Kidney tubule cell (primary cell): ENCODE measurements around the gene ZNF516.

Experiments
- DNase-seq: peaks from one replicate; pipeline ENCODE4 v3.0.0-alpha.2; 2018; ENCODE audit warnings: low spot score

ZNF516 gene

DNA sequence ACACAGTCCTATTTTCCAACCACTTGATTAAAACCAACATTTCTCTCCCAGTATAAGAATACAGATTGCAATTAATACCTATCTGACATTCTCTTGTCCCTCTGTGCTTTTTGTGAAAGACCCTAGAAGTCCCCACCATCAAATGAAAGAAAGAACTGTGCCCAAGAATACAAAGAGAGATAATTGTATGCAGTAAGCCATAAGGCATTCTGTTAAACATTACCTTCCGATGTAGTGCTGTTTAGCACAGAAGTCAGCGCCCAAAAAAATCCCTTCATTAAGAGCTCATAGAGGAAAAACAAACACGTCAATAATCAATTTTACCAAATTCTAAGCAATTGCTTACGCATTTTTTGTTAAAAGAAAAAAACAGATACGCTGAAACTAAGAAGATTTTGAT lies 41.1 kb downstream of the ZNF516 start:
- DNase-seq = no peak

DNA sequence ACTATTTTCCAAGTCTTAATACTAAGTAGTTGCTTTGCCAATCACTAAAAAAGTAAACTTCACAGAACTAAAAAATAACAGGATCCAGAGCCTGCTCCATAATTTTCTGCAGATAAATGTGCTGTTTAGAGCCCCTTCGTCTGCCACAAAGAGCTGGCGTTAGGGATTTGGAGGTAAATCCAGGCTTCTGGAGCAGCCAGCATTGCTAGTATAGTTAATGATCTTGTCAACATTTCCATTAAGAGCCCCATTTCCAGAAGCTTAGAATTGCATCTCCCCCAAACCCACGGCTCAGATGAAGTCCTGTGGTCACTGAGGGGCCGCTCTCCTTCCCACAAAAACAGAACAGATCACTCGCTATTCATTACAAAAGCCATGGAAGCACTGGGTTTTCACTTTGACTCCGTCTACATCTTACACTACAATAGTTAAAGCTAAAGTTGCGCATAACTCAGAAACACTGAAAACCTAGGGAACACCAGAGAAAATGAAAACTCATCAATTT lies 41.9 kb downstream of the ZNF516 start:
- no peak for DNase-seq

DNA sequence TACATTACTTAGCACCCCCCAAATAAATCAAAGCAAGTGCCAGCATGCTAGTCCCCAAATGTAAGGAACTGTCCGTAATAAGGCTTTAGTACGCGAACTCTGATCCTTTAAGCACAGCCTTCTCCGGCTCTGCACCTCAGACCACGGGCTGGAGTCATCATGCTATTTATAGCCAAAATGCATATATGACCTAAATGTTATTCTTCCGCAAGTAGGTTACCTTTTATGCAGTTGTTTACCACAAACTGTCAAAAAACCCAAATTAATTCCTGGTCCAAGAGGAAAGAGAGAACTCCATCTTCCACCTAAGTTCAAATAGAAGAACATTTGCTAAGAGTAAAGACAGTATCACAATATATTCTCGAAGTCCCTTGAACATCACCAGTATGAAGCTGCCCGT lies 42.7 kb downstream of the ZNF516 start:
- DNase-seq = no peak

DNA sequence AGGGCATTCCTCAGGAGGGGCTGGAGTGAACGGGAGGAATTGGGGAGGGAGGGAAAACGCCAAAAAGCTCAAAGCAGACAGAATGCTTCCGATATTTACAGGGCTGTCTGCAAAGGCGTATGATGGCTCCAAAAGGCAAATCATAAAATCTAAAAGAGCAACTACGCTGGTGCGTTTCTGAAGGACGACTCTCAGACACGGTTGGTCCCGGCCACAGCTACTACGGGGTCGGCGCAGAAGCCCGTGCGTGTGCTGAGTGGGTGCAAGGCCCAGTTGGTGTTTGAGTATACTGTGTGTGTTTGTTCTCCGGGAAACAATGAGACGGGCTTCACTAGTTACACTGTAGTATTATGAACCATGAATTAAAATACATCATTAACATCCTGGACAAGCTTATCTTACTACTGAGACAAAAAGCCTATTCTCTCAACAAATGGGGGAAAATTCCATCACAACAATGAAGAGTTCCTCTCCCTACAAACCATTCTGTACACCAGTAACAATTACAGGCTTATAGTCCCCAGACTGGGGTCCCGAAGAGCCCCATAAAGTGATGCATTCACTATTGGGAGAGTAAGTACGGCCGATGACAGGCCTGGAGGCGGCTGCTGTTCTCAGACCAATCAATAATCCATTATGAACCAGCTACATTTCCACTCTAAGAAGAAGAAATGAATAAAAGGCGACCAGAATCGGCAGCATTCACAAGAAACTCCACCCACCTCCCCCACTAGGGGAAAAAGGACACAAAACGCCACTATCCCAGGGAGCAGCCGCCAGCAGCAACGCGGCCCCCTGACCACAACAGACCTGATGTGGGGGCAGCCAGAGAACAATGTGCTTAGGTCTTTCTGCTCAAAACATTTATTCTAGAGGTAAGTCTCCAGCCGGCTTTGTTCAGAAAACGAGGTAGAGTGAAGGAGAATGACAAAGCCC lies 43.4 kb downstream of the ZNF516 start:
- DNase-seq = no peak

DNA sequence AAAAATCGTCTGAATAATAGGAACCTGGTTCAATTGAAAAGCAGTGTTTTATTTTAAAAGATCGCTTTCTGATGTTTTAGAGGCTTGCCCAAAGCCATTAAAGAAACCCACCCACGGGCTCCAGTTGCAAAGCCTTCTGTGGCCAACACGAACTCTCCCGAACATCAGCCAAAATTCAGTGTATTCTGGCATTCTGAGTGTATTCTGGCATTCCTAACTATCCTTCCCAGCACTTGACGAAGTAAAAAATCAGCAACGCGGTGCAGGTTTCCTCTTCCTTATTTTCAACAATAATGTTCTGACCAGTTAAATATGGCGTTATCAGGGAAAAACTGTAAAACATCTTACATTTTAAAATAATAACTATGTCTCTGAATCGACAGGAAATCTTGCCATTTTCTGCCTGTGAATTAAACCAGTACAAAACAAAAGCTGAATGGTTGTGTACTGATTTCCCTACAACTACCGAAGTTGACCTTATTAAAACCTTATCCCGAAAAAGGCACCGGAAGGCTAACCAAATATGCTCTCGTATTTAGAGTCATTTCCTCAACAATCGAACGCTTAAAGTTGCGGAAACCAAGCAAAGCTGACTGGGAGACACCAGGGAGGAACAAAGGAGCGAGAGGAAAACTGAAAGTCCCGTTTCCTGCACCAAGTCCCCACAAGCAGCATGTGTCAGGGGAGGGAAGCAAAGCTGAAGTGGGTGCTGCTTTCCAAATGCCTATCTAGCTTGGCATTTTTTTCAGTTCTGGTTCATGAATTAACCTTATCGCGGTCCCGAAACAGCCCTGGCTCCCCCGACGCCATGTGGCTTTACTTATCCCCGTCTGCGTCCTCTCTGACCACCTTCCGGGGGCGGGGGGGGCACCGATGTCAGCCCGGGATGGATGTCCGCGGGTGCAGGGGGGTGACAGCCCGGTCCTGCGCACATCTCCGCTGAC lies 44.3 kb downstream of the ZNF516 start:
- DNase-seq = peak; percentile 62

DNA sequence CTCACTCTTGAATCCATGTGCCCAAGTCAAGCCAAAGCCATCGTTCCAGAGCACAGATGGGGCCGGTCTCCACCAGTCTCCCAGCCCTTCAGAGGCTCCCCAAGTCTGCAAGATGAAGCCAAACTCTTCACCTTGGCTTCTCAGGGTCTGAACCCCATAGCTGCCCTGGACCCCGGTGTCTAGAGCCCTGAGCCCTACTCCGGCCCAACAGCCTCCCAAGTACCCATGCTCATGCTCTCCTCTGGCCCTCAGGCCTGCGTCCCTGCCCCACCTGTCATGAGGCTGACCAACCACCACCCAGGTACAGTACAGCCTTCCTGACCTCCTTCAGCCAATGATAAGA lies 46.0 kb downstream of the ZNF516 start:
- DNase-seq = no peak

DNA sequence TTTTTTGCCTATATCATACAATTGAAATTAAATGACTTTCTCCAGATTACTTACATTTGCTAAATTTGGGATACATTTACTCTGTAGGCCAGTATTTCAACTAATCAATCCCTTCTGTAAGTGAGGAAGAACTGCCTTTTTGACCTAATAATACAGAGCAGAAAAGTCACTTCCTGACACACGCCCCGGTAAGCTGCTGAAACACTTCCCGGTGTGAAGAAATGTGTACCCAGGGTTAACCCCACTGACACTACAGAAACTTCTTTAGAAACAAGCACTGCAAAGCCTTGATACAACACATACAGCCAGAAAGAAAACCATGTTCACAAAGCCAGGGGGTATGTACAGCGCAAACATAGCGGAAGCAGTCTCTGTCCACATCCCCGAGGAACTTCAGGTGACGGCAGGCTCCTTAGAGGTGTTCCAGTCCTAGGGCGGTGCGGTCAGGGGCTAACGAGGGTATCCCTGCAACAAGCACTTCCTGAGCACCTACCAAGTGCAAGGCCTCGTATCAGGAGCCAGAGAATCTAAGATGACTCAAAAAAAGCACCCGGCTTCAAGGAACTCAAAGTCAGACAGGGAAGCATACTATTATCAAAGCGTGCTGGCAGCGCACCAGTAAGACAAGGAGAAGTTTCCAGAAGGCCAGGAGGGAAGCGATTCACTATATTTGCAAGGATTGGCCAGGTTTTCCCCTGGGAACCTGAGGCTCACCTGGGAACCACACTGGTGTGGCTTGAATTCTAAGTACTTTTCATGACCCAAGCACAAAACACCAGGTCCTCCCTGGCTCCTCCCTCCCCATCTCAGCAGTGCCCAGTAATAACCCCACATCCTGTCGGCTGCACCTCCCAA lies 46.6 kb downstream of the ZNF516 start:
- DNase-seq = no peak

DNA sequence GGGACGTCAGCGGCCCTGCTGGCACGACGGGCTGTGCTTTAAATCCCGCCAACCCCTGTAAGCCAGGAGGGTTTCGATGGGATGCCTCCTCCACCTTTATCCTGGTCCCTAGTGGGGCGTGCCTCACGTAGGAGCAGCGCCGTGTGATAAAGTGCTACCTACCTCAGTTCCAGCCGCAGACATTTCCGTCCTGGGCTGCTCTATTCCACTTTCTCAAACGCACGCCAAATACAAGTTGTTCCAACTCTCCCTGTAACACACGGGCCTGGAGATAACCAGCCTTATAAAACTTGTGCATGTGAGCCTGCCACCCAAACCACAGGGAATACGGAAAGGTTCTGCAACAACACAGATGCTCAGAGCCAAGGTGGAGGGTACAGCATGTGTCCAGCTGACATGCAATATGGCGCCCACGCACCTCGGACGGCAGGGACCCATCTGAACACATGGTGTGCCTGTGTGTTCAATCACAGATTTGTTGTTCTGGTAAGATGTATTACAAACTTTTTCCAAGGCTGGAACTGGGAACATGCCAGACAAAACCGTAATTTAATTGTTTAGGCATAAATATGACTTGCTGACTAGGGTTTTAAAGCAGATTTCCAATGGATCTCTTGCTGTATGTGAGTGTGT lies 47.7 kb downstream of the ZNF516 start:
- no peak for DNase-seq

DNA sequence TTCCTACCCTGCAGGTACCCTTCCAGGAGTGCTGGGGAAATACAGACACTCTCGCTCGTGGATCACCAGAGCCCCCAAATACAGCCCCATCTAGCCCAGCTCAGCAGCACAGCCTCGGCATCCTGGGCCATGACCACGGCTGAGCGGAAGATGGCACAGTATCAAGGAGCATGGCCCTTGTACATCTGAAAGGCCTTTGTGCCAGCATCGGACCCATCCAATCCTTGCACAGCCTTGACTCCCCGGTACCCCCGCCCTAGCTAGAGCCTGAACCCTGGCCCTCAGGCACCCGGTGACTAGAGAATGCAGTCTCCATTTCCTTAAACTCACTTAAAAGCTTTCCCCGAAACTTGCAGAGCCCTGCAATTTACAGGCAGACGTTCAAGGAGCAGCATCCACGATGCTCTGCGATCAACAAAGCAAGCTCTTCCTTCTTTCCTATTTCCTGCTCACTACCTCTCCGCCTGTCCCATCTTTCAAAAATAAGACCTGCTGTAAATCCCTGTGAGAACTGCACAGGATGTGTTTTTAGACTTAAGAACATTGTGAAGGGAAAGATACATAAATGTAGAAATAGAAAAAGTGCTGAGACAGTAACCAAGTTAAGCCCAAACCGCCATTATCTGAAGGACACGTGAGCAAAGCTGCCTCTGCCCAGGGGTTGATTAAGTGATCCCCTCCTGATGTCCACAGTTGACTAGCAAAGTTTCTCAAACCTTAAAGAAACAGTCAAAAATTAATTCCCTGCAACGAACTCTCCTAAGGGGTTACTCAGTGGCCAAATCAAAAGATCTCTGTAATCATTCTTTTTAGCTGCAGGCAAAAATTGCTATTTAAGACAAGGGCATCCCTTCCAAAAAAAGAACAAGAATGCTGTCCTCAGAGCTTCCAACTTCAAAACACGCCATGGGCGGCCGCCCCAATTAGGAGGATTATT lies 48.5 kb downstream of the ZNF516 start:
- no peak for DNase-seq

DNA sequence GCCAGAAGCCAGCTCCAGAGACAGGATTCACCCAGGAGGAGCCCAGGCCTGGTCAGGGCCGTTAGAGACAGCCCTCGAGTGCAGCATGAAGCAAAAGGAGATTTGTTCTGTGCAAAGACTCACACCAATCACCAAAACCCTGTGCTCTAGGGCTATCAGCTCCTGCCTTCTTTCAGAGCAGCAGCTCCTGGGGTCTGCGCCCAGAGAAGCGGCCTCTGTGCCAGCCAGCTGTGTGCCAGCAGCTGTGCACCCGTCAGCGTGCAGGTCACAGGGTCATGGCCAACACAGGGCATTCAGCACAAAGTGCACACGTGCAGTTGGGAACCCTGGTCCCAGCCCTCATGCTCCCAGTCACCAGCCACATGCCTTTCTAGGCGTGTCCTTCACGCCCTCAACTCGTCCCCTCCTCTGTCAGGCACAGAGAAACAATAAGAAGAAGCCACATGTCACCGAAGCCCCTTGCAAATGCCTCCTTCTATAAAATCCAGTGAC lies 49.3 kb downstream of the ZNF516 start:
- no peak for DNase-seq

DNA sequence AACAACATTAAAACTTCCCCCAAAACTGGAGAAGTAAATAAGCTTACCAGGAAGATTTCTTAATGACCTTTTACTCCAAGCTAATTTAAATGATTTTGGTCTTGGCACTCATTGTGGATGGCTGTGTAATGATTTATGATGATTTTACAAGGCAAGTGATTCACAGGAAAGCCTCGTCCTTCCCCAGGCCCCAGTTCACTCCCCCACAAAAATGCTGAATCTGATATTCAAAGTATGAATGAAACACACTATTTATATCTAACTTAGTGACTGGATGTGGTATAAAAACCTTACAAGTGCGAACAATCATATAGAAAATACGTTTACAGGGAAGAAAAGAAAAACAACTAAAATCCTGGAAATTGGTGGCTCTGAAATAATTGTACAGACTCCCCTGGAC lies 49.8 kb downstream of the ZNF516 start:
- DNase-seq = peak; percentile 74

DNA sequence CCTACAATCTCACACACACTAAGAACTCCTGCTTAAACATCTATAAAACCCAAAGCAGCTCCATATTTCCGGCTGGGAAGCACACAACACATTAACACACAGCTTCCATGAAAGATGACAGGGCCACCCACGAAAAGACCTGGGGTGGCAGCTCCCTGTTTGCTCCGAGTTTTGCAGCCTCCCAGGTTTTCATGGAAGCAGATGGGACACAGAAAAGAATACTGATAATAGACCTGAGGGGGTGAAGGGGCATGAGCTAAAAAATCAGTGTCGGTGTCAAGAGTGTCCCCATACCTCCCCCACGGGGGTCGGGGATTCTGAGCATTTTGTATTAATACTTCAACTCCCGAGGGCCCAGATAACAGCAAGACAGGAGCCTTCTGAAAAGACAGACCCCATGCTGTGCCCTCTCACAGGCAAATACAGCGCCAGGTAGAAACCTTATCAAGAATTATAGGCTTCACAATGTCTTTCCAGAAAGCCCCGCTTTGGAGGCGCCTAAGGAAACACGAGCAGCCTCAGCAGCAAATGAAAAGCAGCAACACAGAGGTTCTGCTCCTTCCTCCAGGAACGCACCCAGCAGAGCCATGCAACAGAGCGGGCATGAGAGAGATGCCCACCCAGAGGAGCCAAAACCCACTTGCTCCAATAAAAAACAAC lies 50.5 kb downstream of the ZNF516 start:
- DNase-seq = no peak

DNA sequence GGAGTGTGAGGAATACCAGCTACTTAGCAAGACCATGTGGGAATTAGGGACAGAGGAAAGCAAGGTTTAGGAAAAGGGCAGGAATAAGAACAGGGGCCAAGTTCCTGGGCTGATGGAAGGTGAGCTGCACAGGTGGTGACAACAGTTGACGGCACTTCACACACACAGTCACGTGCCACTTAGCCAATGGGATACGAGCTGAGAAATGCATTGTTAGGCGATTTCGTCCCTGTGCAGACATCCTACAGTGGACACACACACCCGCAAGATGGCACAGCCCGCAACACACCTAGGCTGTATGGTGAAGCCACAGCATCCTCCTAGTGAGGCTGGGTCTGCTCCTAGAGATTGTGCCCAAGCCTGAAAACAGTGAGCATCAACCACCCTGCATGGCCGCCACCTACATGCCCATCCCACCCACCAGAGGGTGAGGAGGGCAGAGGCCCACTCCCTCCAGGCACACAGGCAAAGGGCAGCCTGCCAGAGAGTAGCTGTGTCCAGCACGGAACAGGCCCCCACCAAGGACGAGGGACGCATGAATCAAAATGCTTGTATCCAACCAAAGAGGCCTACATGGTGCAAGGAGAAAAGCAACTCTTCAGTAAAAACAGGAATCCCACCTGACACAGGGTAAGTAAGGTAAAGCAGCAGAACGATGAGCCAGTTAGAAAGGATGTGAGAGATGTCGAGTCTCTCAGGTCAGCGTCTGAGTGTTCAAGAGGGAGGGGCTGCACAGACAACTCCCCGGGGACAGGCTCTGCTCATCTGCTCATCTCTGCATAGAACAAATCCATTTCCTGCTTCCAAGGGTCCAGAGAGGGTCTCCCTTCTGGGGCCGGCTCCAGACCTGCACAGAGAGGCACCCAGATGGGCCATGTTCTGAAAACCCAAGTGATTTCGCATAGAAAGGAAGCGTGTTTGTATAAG lies 51.3 kb downstream of the ZNF516 start:
- DNase-seq = no peak

DNA sequence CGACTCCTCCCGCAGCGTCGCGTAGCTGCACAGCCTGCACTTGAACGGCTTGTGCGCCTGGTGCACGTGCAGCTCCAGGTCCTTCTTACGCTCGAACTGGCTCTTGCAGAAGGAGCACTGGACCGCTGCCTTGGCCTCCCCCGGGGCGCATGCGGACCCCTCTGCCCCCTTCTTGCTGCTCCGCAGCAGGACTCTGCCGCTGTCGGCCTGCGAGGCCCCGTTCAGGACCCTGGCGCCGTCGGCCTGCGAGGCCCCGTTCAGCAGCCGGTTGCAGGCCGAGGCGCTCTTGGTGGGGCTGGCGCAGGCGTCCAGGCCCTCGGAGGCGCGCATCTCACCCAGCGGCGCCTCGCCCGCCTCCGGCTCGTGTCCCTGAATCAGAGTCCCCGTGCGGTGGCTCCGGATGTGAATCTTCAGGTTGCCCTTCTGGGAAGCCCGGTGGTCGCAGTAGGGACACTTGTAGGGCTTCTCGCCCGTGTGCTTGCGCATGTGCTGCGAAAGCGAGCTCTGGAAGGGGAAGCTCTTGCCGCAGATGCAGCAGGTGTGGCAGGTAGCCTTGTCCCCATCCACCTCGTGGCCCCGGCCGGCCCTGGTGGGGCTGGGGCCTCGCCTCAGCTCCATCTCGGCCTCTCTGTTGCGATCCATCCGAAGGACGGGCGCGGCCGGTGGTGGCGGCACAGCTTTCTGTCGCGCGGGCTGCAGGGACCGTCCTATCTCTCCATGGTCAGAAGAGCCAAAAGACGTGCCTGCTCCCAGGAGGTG lies 52.5 kb downstream of the ZNF516 start:
- no peak for DNase-seq

DNA sequence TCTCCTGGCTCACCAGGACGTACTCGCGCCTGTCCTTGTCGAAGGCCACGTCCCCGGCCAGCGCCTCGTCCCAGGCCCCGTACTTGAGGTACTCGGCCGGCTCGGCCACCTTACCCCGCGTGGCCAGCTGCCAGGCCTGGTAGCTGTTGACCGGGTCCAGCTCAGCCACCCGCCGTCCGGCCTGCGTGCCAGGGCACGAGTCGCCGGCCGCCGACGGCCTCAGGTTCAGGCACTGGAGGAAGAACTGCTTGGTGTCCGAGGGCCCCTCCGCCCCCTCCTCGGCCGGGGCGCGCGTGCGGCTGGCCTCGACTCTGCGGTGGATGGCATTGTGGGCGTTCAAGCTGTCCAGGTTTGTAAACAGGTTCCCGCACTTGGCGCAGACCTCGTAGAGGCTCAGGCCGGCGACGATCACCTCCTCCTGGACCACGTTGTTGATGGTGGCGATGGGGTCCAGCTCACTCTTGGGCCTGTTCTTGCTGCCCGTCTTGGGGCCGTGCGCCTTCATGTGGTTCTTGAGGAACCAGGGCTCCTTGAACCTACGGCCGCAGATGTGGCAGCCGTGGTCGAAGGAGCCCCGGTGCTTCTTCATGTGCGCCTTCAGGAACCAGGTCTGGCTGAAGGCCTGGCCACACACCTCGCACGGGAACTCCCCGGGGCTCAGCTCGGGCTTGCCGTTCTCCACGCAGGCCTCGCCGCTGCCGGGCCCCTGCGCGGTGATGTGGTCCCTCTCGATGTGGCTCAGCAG lies 53.2 kb downstream of the ZNF516 start:
- DNase-seq = no peak

DNA sequence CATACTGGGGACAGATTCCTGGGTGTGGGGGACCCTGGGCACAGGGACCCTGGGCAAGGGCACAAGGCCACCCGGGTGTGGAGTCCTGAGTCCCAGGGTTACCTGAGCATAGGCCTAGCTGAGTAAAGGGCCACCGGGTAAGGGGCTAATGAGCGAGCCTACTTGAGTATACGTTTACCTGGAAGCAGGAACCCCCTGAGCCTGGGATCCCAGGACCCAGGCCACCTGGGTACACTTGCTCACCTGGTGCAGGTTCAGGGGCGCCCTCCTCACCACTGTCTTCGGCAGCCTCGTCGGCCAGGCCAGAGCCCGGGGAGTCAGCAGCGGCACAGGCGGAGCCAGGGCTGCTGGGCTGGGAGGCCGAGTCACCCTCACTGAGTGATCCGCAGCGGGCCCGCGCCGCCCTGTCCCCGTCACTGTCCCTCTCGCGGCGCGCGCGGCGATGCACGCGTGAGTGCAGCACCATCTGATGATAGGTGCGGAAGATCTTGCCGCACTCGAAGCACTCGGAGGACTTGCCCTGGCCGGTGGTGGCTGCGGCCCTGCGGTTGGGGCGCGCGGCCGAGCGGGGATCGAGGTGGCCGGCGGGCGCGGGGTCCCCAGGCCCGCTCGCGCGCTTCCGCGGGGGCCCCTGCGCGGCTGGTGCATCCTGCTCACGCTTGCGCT lies 53.9 kb downstream of the ZNF516 start:
- DNase-seq = no peak
